H1 (cell line): Measurements from ENCODE around the gene OXTR. TPM values are rescaled to one million over a fixed set of nuclear protein-coding genes. Genes with fewer than 3 reads are reported as not detected.

Source experiments
- CTCF ChIA-PET: fragments of 300-600 bp; sonication (Branson Sonifier 250); formaldehyde crosslinking; loops from one replicate; lab custom pipeline; 2021; ENCODE audit not compliant: partially characterized antibody; lab: Charles Lee
- POLR2A ChIA-PET: fragments of 300-600 bp; sonication (Branson Sonifier 250); formaldehyde crosslinking; loops from one replicate; lab custom pipeline; 2021; ENCODE audit warnings: inconsistent platforms; ENCODE audit not compliant: partially characterized antibody; lab: Charles Lee
- DNase-seq, 2 experiments: peaks; one replicate each; pipeline versions ENCODE4 v3.0.0 to v3.0.0-alpha.2; 2010 to 2022; ENCODE audit warnings: low spot score in 2 of 2, low read depth in 1 of 2, mixed read lengths in 1 of 2
- FAIRE-seq: peaks from 2 replicates; lab custom pipeline; 2011; peaks lifted over from hg19 to GRCh38; lab: Jason Lieb, UNC
- H2AFZ ChIP-seq: 2 replicates; pipeline ENCODE4 v1.8.1; 2012; ENCODE audit warnings: low read length, inconsistent platforms
- H2AK5ac ChIP-seq: 2 replicates; pipeline ENCODE4 v1.6.1; 2013; ENCODE audit warnings: low read depth, low read length
- H2BK120ac ChIP-seq: replicated peaks from 2 replicates; pipeline ENCODE3; 2013; ENCODE audit warnings: low read depth, low read length, inconsistent platforms
- H2BK12ac ChIP-seq: 2 replicates; pipeline ENCODE4 v1.6.1; 2013; ENCODE audit warnings: low read depth, low read length
- H2BK15ac ChIP-seq: 2 replicates; pipeline ENCODE4 v1.6.1; 2013; ENCODE audit warnings: low read length
- H2BK20ac ChIP-seq: 2 replicates; pipeline ENCODE4 v1.6.1; 2013; ENCODE audit warnings: low read length
- H2BK5ac ChIP-seq: 2 replicates; pipeline ENCODE4 v1.6.1; 2013; ENCODE audit warnings: low read depth, low read length
- H3K14ac ChIP-seq: 2 replicates; pipeline ENCODE4 v1.6.1; 2013; ENCODE audit warnings: inconsistent platforms; ENCODE audit not compliant: insufficient read length
- H3K18ac ChIP-seq: 2 replicates; pipeline ENCODE4 v1.6.1; 2013; ENCODE audit warnings: low read length; ENCODE audit errors: extremely low read depth
- H3K23ac ChIP-seq: 2 replicates; pipeline ENCODE4 v1.6.1; 2013; ENCODE audit warnings: inconsistent platforms; ENCODE audit not compliant: insufficient read length
- H3K23me2 ChIP-seq: 2 replicates; pipeline ENCODE4 v1.6.1; 2013; ENCODE audit warnings: low read depth, low read length
- H3K27ac ChIP-seq: 2 replicates; pipeline ENCODE4 v1.6.1; 2011; ENCODE audit warnings: low read depth, low read length, inconsistent platforms
- H3K27me3 ChIP-seq, 4 experiments: replicated peaks in 1 of 4; 1 replicate in 1 of 4; 2 replicates in 3 of 4; pipeline versions ENCODE4 v1.6.1 to v1.8.1; 2011 to 2013; ENCODE audit warnings: low read length in 3 of 4, mild to moderate bottlenecking in 3 of 4, inconsistent platforms in 2 of 4, mixed read lengths in 2 of 4, moderate library complexity in 1 of 4; ENCODE audit not compliant: control insufficient read depth in 3 of 4, insufficient read depth in 3 of 4; ENCODE audit errors: extremely low read depth in 1 of 4
- H3K36me3 ChIP-seq, 4 experiments: 2 replicates each; pipeline versions ENCODE4 v1.6.1 to v1.8.1; 2011 to 2013; ENCODE audit warnings: mild to moderate bottlenecking in 4 of 4, low read length in 3 of 4, moderate library complexity in 2 of 4, control low read depth in 1 of 4, inconsistent platforms in 1 of 4; ENCODE audit not compliant: insufficient read depth in 4 of 4, control insufficient read depth in 2 of 4
- H3K4ac ChIP-seq: replicated peaks from 2 replicates; pipeline ENCODE3; 2013; ENCODE audit warnings: low read length, low read depth, mixed read lengths, inconsistent platforms; ENCODE audit not compliant: insufficient read length
- H3K4me1 ChIP-seq, 4 experiments: replicated peaks in 1 of 4; 1 replicate in 1 of 4; 2 replicates in 3 of 4; pipeline versions ENCODE4 v1.6.1 to v1.8.1; 2011 to 2013; ENCODE audit warnings: low read length in 3 of 4, inconsistent platforms in 2 of 4, mixed read lengths in 1 of 4; ENCODE audit not compliant: insufficient read depth in 4 of 4, control insufficient read depth in 3 of 4
- H3K4me2 ChIP-seq, 2 experiments: 2 replicates each; pipeline versions ENCODE4 v1.6.1 to v1.8.1; 2011 to 2013; ENCODE audit warnings: low read depth in 2 of 2, low read length in 2 of 2, control low read depth in 1 of 2, inconsistent platforms in 1 of 2, mild to moderate bottlenecking in 1 of 2; ENCODE audit not compliant: insufficient read depth in 1 of 2
- H3K4me3 ChIP-seq, 4 experiments: fragments of 200-600, 300-600 bp in 1 of 4; sonication (generic), shearing (Covaris generic), sonication (Bioruptor Twin) in 1 of 4; 2 replicates each; pipeline versions ENCODE4 v1.5.1 to v1.8.1; 2011 to 2016; ENCODE audit warnings: low read length in 4 of 4, low read depth in 3 of 4, control low read depth in 2 of 4, inconsistent platforms in 2 of 4, mild to moderate bottlenecking in 2 of 4, mixed read lengths in 1 of 4, moderate library complexity in 1 of 4; ENCODE audit not compliant: insufficient read depth in 2 of 4; ENCODE audit errors: extremely low read depth in 1 of 4
- H3K56ac ChIP-seq: replicated peaks from 2 replicates; pipeline ENCODE3; 2013; ENCODE audit warnings: low read depth, mild to moderate bottlenecking, mixed read lengths, low read length, inconsistent platforms; ENCODE audit not compliant: insufficient read length
- H3K79me1 ChIP-seq: 2 replicates; pipeline ENCODE4 v1.6.1; 2013; ENCODE audit warnings: low read depth, low read length, control low read depth
- H3K79me2 ChIP-seq, 2 experiments: 2 replicates each; pipeline versions ENCODE4 v1.6.1 to v1.8.1; 2012 to 2013; ENCODE audit warnings: low read length in 2 of 2, mild to moderate bottlenecking in 2 of 2, inconsistent platforms in 1 of 2; ENCODE audit not compliant: insufficient read depth in 2 of 2, control insufficient read depth in 1 of 2
- H3K9ac ChIP-seq, 4 experiments: replicated peaks in 1 of 4; 1 replicate in 1 of 4; 2 replicates in 3 of 4; pipeline versions ENCODE4 v1.6.1 to v1.8.1; 2011 to 2013; ENCODE audit warnings: low read depth in 3 of 4, low read length in 3 of 4, control low read depth in 2 of 4, mild to moderate bottlenecking in 2 of 4, moderate library complexity in 2 of 4, inconsistent platforms in 1 of 4; ENCODE audit errors: extremely low read depth in 1 of 4
- H3K9me3 ChIP-seq, 2 experiments: 2 replicates each; pipeline versions ENCODE4 v1.6.1 to v1.8.1; 2012 to 2013; ENCODE audit warnings: mild to moderate bottlenecking in 2 of 2, moderate library complexity in 2 of 2, control low read depth in 1 of 2, inconsistent platforms in 1 of 2, low read depth in 1 of 2, low read length in 1 of 2, mixed read lengths in 1 of 2; ENCODE audit not compliant: insufficient read depth in 2 of 2
- H4K20me1 ChIP-seq, 2 experiments: replicated peaks in 1 of 2; 2 replicates each; pipeline versions ENCODE3 to v1.8.1; 2011 to 2013; ENCODE audit warnings: inconsistent platforms in 2 of 2, low read length in 2 of 2, mild to moderate bottlenecking in 1 of 2; ENCODE audit not compliant: insufficient read depth in 2 of 2, control insufficient read depth in 1 of 2
- H4K5ac ChIP-seq: 2 replicates; pipeline ENCODE4 v1.6.1; 2013; ENCODE audit warnings: low read length, low read depth, mixed read lengths, inconsistent platforms; ENCODE audit not compliant: insufficient read length
- H4K8ac ChIP-seq: 2 replicates; pipeline ENCODE4 v1.8.0; 2013; ENCODE audit warnings: mild to moderate bottlenecking, moderate library complexity, low read length, inconsistent platforms; ENCODE audit not compliant: insufficient read depth; ENCODE audit errors: extremely low read depth
- H4K91ac ChIP-seq: replicated peaks from 2 replicates; pipeline ENCODE3; 2013; ENCODE audit warnings: low read length, mixed read lengths, inconsistent platforms; ENCODE audit not compliant: insufficient read length
- CREB1 ChIP-seq: IDR thresholded peaks from 2 replicates; pipeline ENCODE4 v1.6.1; 2012; ENCODE audit warnings: inconsistent platforms
- FOSL1 ChIP-seq: IDR thresholded peaks from 2 replicates; pipeline ENCODE4 v1.6.1; 2011; ENCODE audit warnings: mild to moderate bottlenecking, low read depth, low read length, moderate library complexity; ENCODE audit not compliant: insufficient read depth
- KDM4A ChIP-seq: IDR thresholded peaks from one replicate; pipeline ENCODE4 v1.7.1; 2012; ENCODE audit warnings: low read depth, mild to moderate bottlenecking, moderate library complexity, low read length, inconsistent platforms; ENCODE audit not compliant: severe bottlenecking
- SRF ChIP-seq: IDR thresholded peaks from 2 replicates; pipeline ENCODE4 v1.6.1; 2011; ENCODE audit warnings: mild to moderate bottlenecking, low read depth, low read length, moderate library complexity
- WGBS, 2 experiments: shearing (Covaris generic) in 1 of 2; methylation state at CpG; one replicate each; pipeline versions ENCODE4 v1.1.6 to v1.1.7; 2013 to 2015; ENCODE audit warnings: low lambda C conversion rate in 2 of 2, mixed read lengths in 2 of 2, inconsistent platforms in 1 of 2, low coverage in 1 of 2, missing lambda C conversion rate in 1 of 2; ENCODE audit not compliant: insufficient replicate concordance in 2 of 2, insufficient coverage in 1 of 2, insufficient read length in 1 of 2; ENCODE audit errors: extremely low coverage in 1 of 2, missing lambda C conversion rate in 1 of 2; 5-methylcytosine and 5-hydroxymethylcytosine counted together
- polyA plus RNA-seq, 7 experiments: library from polyadenylated mRNA; depleted of rRNA in 3 of 7; stranded (reverse) in 5 of 7; unstranded in 2 of 7; fragments of >200 nt in 5 of 7; fragments of 200-250 nt in 2 of 7; gene quantifications; 1 replicate in 5 of 7; 2 replicates in 1 of 7; 4 replicates in 1 of 7; pipeline versions ENCODE4 v1.2.1 to v1.2.3, GENCODE V29; 2011 to 2013; ENCODE audit warnings: missing spikeins in 2 of 7, mixed read lengths in 2 of 7
- total RNA-seq: library from RNA; stranded (reverse); fragmentation: NEBNext Ultra II Directional; extraction: Animal tissue kit (Norgen Biotek cat#: 25700); gene quantifications from 2 replicates; pipeline ENCODE4 v1.2.1, GENCODE V29; 2021

The OXTR gene
- total and polyA plus RNA-seq, 2 of the 8 experiments (the other 6 are each of a cell fraction or from before 2014, with no cell fraction given): 0.77 to 2.3 TPM

DNA sequence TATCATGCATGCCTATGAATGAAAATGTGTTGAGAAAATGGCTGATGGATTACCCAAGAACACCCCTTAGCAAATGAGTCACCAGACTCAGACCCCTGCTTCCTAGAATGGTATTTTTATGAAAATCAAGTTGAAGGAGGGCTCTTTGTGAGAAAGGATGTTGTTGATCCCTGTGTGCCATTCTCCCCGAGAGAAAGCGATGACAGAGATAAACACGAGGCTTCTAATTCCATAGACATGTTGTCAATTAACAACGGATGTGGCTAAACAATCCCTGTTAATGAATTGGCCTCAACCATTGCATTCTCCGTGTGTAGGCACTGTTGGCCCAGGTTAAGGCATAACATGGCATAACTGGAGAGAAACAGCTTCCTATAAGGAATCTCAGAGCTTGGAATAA is 5.8 kb upstream of the OXTR start:
- FAIRE-seq: no peak
- Histone ChIP-seq H3K56ac (no peak overlapping the region), H3K9ac (no peak overlapping the region), H2AFZ (no peak overlapping the region), H3K79me2 (no peaks in the 10 kb centered on the region), H4K5ac (no peak overlapping the region), H2BK20ac (no peak overlapping the region), H2BK12ac (no peak overlapping the region), H3K27ac (no peak overlapping the region), H3K36me3 (no peaks in the 10 kb centered on the region), H2BK15ac (no peak overlapping the region), H3K23ac (no peak overlapping the region), H3K9me3 (no peaks in the 10 kb centered on the region), H3K4ac (no peak overlapping the region), H3K4me1 (peaks cover 0 to 4% (median 0%) of the 10 kb centered on the region in 4 experiments; a peak in 1 of 7 replicates), H3K27me3 (peaks cover 0 to 2% (median 0%) of the 10 kb centered on the region in 4 experiments; a peak in 2 of 7 replicates), H3K18ac (no peak overlapping the region), H2BK5ac (no peak overlapping the region), H3K79me1 (no peaks in the 10 kb centered on the region; the same call in 1 of the 2 replicates), H3K4me3 (no peak overlapping the region), H4K91ac (no peak overlapping the region), H2AK5ac (no peak overlapping the region), H3K14ac (no peak overlapping the region), H3K23me2 (no peaks in the 10 kb centered on the region), H2BK120ac (no peak overlapping the region), H4K8ac (no peak overlapping the region), H3K4me2 (no peak overlapping the region), H4K20me1 (peaks cover 0 to 1% of the 10 kb centered on the region in 2 experiments)
- DNase-seq: peak in 1 of 2 experiments; percentile 23
- ChIA-PET POLR2A (no interaction called here), CTCF (no interaction called here)
- 84% methylated on average over 5 of the region's 5 CpGs; no CpG with 5 or more reads in 1 of the 2 experiments for WGBS, 2 experiments
- TF ChIP-seq CREB1 (no peak), SRF (no peak), KDM4A (no peak), FOSL1 (no peak)
